Uterus (tissue), 4 donors: ENCODE measurements around the gene VAV1. TPM values are rescaled to one million over a fixed set of nuclear protein-coding genes. Genes with fewer than 3 reads are reported as not detected.

Experiments
- DNase-seq, 2 donors: peaks; one replicate each; pipeline ENCODE4 v3.0.0-alpha.2; 2019 to 2020
- H3K27ac ChIP-seq, 2 donors: fragments of 200-600 bp; sonication (generic); 1 replicate in 1 of 2; 2 replicates in 1 of 2; pipeline ENCODE4 v1.5.1; 2016 to 2018
- H3K27me3 ChIP-seq, 2 donors: fragments of 200-600 bp; sonication (generic); one replicate each; pipeline ENCODE4 v1.5.1; 2018 to 2019; ENCODE audit warnings: control low read depth in 1 of 2
- H3K36me3 ChIP-seq, 2 donors: fragments of 200-600 bp; sonication (generic); one replicate each; pipeline ENCODE4 v1.5.1; 2019; ENCODE audit warnings: control low read depth in 1 of 2
- H3K4me1 ChIP-seq, 2 donors: fragments of 200-600 bp; sonication (generic); one replicate each; pipeline ENCODE4 v1.5.1; 2018 to 2019; ENCODE audit warnings: control low read depth in 1 of 2
- H3K4me3 ChIP-seq, 2 donors: fragments of 200-600 bp; sonication (generic); 1 replicate in 1 of 2; 2 replicates in 1 of 2; pipeline ENCODE4 v1.5.1; 2018 to 2019; ENCODE audit warnings: mild to moderate bottlenecking in 1 of 2
- H3K9me3 ChIP-seq, 2 donors: fragments of 200-600 bp; sonication (generic); one replicate each; pipeline ENCODE4 v1.5.1; 2019; ENCODE audit warnings: control low read depth in 1 of 2
- POLR2A ChIP-seq, 2 donors: fragments of 450-650 bp; IDR thresholded peaks; one replicate each; pipeline ENCODE4 v1.6.1; 2016; ENCODE audit warnings: antibody characterized with exemption in 2 of 2, mild to moderate bottlenecking in 1 of 2, moderate library complexity in 1 of 2
- intact Hi-C: fragments of 100-400 bp; cut with DNase I; formaldehyde crosslinking; loops from one replicate; pipeline ENCODE4 v1.15.1; 2023; ENCODE audit warnings: low total_unique reads
- total RNA-seq, 4 donors: library from RNA; depleted of rRNA in 3 of 4; stranded (reverse); fragments of >200 nt in 3 of 4; gene quantifications; one replicate each; pipeline versions ENCODE4 v1.1.0 to v1.2.4, GENCODE V29; 2014 to 2023
- TF ChIP-seq, protein P1 (sequence below), 4 experiments: fragments of 200-600 bp in 2 of 4; fragments of 450-650 bp in 2 of 4; sonication (generic) in 2 of 4; IDR thresholded peaks; one replicate each; pipeline ENCODE4 v1.5.1; 2016 to 2019; ENCODE audit warnings: antibody characterized with exemption in 4 of 4, mild to moderate bottlenecking in 2 of 4, moderate library complexity in 1 of 4
- donor health status: DM: yes; HTN: yes; CAD: no.

Gene VAV1
- total RNA-seq, 4 donors from 2014 or later = 0.29 to 7.9 (median 4.6) TPM

DNA sequence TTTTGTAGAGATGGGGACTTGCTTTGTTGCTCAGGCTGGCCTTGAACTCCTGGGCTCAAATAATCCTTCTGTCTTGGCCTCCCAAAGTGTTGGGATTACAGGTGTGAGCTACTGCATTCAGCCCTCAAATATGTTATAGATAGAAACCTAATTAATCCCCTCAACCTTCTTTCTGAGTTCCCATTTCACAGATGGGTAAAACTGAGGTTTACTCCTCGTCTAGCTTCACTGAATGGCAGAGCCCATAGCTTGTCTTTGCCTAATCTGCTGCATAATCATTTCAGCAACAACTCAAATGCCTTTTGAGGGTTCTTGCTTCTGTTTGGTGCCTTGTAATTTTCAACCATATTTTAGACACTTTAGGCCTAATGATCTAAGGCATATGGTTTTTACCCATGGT is 78.9 kb downstream of the VAV1 start:
- intact Hi-C loops = no loop called here
- TF ChIP-seq POLR2A (IDR thresholded peaks at IDR 0.05) = no peak
- TF ChIP-seq, protein P1, sequence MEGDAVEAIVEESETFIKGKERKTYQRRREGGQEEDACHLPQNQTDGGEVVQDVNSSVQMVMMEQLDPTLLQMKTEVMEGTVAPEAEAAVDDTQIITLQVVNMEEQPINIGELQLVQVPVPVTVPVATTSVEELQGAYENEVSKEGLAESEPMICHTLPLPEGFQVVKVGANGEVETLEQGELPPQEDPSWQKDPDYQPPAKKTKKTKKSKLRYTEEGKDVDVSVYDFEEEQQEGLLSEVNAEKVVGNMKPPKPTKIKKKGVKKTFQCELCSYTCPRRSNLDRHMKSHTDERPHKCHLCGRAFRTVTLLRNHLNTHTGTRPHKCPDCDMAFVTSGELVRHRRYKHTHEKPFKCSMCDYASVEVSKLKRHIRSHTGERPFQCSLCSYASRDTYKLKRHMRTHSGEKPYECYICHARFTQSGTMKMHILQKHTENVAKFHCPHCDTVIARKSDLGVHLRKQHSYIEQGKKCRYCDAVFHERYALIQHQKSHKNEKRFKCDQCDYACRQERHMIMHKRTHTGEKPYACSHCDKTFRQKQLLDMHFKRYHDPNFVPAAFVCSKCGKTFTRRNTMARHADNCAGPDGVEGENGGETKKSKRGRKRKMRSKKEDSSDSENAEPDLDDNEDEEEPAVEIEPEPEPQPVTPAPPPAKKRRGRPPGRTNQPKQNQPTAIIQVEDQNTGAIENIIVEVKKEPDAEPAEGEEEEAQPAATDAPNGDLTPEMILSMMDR (IDR thresholded peaks at IDR 0.05) = no peak
- Histone ChIP-seq H3K27me3 (no peaks in the 10 kb centered on the region), H3K9me3 (no peaks in the 10 kb centered on the region), H3K4me3 (no peak overlapping the region), H3K27ac (no peak overlapping the region), H3K36me3 (no peaks in the 10 kb centered on the region), H3K4me1 (no peaks in the 10 kb centered on the region)
- no peak for DNase-seq

DNA sequence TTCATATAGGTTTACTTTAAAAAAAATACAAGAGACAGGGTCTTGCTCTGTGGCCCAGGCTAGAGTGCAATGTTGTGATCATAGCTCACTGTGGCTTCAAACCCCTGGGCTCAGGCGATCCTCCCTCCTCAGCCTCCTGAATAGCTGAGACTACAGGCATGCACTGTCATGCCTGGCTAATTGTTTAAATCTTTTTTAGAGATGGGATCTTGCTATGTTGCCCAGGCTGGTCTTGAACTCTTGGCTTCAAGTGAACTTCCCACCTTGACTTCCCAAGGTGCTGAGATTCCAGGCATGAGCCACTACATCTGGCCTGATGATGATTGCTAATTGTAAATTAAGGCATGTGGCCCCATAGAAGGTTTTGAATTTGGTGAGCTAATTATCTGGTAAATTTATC is 79.5 kb downstream of the VAV1 start:
- no peak for TF ChIP-seq POLR2A (IDR thresholded peaks at IDR 0.05)
- TF ChIP-seq, protein P1 (IDR thresholded peaks at IDR 0.05) = no peak
- no peak for DNase-seq
- no peaks in the 10 kb centered on the region for H3K27me3 ChIP-seq

DNA sequence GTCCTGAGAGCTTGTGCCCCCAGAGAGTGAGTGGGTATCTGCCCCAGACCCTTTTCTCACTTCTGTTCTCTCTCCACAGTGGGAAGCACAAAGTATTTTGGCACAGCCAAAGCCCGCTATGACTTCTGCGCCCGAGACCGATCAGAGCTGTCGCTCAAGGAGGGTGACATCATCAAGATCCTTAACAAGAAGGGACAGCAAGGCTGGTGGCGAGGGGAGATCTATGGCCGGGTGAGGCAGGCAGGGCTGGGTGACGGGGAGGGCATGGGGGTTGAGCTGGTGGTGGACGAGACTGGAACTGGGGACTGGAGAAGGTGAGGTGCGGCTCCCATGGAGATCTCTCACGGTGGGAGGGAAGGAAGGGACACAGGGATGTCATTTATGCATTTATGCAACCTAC is 81.4 kb downstream of the VAV1 start:
- Histone ChIP-seq H3K4me1 (no peaks in the 10 kb centered on the region), H3K9me3 (no peaks in the 10 kb centered on the region), H3K36me3 (no peaks in the 10 kb centered on the region), H3K27me3 (no peaks in the 10 kb centered on the region), H3K4me3 (no peak overlapping the region), H3K27ac (no peak overlapping the region)
- intact Hi-C loops = no loop called here
- DNase-seq = no peak
- TF ChIP-seq, protein P1 (IDR thresholded peaks at IDR 0.05) = no peak
- no peak for TF ChIP-seq POLR2A (IDR thresholded peaks at IDR 0.05)

More for the DNA sequence above, 79.5 kb downstream of the VAV1 start:
- Histone ChIP-seq H3K27ac (no peak overlapping the region), H3K4me1 (no peaks in the 10 kb centered on the region), H3K9me3 (no peaks in the 10 kb centered on the region), H3K36me3 (no peaks in the 10 kb centered on the region), H3K4me3 (no peak overlapping the region)
- intact Hi-C loops = no loop called here

DNA sequence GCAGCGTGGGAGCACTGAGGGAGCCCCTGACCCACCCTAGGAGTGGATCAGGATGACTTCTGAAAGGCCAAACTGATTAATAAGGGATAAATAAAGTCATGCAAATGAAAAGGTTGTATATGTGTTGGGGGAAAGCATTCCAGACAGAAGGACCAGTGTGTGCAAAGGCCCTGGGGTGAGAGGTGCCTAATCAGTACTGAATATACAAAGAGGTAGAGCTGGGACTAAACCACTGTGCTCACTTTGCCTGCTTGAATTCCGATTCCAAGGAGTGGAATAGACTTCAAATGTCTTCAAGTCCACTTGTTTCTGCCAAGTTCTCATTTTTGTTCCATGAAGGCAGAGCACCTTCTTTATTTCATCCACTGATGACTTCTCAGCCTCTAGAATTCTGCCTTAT is 82.2 kb downstream of the VAV1 start:
- TF ChIP-seq, protein P1 (IDR thresholded peaks at IDR 0.05) = no peak
- TF ChIP-seq POLR2A (IDR thresholded peaks at IDR 0.05) = no peak
- no peaks in the 10 kb centered on the region for H3K27me3 ChIP-seq
- intact Hi-C loops = no loop called here
- H3K9me3 ChIP-seq = no peaks in the 10 kb centered on the region
- H3K27ac ChIP-seq = no peak overlapping the region
- no peaks in the 10 kb centered on the region for H3K4me1 ChIP-seq
- DNase-seq = no peak
- H3K4me3 ChIP-seq = no peak overlapping the region
- no peaks in the 10 kb centered on the region for H3K36me3 ChIP-seq

DNA sequence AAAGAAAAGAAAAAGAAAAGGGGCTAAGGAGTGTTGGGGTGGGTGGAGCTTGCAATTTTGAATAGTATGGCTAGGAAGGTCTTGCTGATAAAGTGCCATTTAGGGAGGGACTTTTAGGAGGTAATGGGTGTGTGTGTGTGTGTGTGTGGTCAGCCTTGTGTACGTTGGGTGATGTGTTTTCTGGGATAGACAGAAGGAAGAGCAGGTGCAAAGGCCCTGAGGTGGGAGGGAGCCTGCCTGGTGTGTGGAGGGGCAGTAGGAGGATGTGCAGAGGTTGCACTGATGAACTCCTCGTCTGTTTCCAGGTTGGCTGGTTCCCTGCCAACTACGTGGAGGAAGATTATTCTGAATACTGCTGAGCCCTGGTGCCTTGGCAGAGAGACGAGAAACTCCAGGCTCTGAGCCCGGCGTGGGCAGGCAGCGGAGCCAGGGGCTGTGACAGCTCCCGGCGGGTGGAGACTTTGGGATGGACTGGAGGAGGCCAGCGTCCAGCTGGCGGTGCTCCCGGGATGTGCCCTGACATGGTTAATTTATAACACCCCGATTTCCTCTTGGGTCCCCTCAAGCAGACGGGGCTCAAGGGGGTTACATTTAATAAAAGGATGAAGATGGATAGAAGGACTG is 84.4 kb downstream of the VAV1 start:
- no peak for TF ChIP-seq POLR2A (IDR thresholded peaks at IDR 0.05)
- TF ChIP-seq, protein P1 (IDR thresholded peaks at IDR 0.05) = no peak
- no peak overlapping the region for H3K27ac ChIP-seq
- H3K36me3 ChIP-seq = no peaks in the 10 kb centered on the region
- intact Hi-C loops = no loop called here
- DNase-seq = no peak
- no peaks in the 10 kb centered on the region for H3K9me3 ChIP-seq
- H3K27me3 ChIP-seq = no peaks in the 10 kb centered on the region
- H3K4me1 ChIP-seq = no peaks in the 10 kb centered on the region
- H3K4me3 ChIP-seq = no peak overlapping the region
